ENCODE measurements around the gene CAMSAP1.

The CAMSAP1 gene

GRCh38 chr9:135774794-135775525 is 132.4 kb downstream of the CAMSAP1 start:
- DNase-seq (ENCODE audit: low read depth, low spot score), result no peak

DNA sequence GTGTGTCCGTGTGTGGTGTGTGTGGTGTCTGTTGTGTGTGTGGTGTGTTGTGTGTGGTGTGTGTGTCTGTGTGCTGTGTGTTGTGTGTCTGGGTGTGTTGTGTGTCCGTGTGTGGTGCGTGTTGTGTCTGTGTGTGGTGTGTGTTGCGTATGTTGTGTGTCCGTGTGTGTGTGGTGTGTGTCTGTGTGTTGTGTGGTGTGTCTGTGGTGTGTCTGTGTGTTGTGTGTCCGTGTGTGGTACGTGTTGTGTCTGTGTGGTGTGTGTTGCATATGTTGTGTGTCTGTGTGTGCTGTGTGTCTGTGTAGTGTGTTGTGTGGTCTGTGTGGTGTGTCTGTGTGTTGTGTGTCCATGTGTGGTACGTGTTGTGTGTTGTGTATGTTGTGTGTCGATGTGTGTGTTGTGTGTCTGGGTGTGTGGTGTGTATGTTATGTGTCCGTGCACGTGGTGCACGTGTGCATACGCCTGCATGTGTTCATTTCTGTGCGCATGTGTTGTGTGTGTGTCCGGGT is 133.1 kb downstream of the CAMSAP1 start:
- DNase-seq (ENCODE audit: low read depth, low spot score), result no peak

- DNase-seq (ENCODE audit: low read depth, low spot score), result no peak
Observed at GRCh38 chr9:135773530-135774238, 133.7 kb downstream of the CAMSAP1 start.

DNA sequence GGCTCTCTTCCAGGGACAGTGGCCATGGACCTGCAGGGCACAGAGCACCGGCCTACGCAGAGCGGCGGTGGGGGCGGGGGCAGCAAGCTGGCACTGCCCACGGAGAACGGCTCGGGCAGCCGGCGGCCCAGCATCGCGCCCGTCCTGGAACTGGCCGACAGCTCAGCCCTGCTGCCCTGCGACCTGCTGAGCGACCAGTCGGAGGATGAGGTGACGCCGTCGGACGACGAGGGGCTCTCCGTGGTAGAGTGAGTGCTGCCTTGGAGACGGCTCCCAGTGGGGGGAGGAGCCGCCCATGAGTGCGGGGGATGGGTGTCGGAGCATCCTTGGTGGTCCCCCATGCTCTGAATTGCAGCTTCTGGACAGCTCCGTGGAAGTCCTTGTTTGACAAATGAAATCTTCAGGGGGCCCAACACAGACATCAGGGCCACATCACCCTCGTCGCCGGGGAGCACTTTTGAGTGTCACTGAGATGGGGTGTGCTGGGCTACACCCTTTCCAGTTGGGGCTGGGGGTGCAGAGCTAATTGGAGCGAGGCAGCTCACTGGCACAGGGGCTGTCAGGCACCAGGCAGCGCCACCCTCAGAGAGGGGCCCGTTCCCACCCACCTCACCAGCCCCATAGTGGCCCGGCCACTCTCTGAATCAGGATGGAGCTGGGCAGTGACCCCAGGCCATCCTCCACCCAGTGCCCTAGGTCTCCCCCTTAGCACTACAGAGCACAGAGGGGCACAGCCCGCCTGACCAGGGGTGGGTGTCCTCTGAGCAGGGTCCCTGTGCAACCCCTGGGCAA is 134.4 kb downstream of the CAMSAP1 start:
- no peak for DNase-seq (ENCODE audit: low read depth, low spot score)

DNA sequence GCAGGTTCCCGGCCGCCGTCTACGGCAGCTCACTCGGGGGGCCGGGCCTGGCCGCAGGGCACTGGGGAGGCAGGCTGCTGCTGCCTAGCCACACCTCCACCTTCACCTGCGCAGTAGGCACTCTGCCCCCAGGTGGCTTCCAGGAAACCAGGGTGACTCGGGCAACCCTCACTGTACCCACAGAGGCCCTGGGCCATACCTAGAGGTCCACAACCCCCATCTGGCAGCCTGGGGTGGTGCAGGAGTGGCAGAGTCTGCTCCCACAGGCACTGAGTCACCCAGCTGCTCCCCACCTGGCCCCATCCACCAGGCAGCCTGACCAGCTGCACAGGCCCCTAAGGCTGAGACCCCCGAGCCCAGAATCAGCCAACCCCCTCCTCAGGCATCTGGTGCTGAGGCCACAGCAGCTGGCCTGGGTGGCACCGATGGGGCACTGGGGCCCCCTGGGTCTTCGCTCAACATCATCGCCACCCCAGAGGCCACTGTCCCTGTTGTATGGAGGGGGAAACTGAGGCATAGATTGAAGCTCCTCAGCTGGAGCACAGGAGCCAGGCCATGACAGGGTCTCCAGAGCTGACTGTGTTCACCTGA is 135.2 kb downstream of the CAMSAP1 start:
- no peak for DNase-seq (ENCODE audit: low read depth, low spot score)

DNA sequence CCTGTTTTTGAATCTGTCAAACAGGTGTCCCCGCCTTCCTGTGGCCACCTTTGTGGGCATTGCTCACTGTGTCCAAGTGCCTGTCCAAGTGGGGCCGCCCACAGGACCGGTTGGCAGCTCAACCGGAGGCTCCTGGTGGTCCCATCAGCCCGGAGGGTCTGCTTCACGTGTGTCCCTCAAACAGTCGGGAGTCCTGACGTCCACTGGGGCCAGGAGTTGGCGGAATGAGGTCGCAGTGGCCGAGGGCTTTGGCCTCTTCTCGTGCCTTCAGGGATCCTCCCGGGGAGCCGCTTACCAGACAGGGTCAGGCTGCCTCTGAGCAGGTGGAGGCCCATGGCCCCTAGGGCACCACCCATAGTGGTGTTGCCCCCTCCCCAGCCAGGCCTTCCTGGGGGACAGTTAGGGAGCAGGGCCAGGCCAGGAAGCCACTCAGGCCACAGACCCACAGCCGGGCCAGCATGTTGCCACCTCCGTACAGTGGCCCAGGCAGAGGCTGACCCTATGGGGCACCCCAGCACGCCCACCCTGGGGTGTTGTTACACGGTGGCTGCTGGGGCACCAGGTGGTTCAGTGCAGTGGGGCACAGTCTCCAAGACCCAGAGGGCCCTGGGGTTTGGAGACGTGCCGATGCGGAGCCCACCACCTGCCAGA is 135.8 kb downstream of the CAMSAP1 start:
- no peak for DNase-seq (ENCODE audit: low read depth, low spot score)

- no peak for DNase-seq (ENCODE audit: low read depth, low spot score)
Observed at GRCh38 chr9:135770771-135771170, 136.6 kb downstream of the CAMSAP1 start.

- DNase-seq (ENCODE audit: low read depth, low spot score), result no peak
Observed at GRCh38 chr9:135770203-135770535, 137.2 kb downstream of the CAMSAP1 start.

DNA sequence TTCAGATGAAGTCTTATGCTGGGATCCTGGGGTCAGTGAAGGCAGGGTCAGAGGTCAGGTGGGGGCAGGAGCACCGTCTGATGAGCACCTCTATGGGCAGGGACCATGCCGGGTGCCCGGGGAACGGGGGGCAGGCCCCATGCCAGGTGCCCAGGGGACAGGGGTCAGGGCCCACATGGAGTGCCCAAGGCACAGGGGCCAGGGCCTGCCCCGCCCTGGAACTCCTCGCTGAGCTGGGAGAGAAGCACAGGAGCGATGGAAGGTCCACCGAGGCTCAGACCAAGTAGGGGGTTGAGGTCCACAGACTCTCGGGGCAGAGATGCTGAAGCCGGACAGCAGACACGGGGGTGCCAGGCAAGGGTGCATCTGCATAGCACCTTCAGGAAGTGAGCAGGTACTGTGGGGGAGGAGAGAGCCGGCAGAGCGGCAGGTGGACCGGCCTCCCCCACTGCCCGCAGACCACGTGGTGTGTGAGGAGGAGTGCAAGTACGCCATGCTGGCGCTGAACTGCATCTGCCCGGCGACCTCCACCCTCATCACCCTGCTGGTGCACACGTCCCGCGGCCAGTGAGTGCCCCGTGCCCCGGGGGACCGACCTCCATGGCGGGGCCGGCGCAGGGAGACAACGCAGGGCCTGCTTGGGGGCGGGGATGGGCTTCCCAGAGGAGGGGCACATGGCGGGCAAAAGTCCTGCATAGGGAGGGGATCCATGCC is 137.7 kb downstream of the CAMSAP1 start:
- no peak for DNase-seq (ENCODE audit: low read depth, low spot score)

GRCh38 chr9:135768516-135769218 is 138.7 kb downstream of the CAMSAP1 start:
- no peak for DNase-seq (ENCODE audit: low read depth, low spot score)

GRCh38 chr9:135766707-135767106 is 140.6 kb downstream of the CAMSAP1 start:
- no peak for DNase-seq (ENCODE audit: low read depth, low spot score)

GRCh38 chr9:135766251-135766650 is 141.1 kb downstream of the CAMSAP1 start:
- DNase-seq (ENCODE audit: low read depth, low spot score), result no peak

- DNase-seq (ENCODE audit: low read depth, low spot score), result no peak
Observed at GRCh38 chr9:135765416-135765815, 141.9 kb downstream of the CAMSAP1 start.

DNA sequence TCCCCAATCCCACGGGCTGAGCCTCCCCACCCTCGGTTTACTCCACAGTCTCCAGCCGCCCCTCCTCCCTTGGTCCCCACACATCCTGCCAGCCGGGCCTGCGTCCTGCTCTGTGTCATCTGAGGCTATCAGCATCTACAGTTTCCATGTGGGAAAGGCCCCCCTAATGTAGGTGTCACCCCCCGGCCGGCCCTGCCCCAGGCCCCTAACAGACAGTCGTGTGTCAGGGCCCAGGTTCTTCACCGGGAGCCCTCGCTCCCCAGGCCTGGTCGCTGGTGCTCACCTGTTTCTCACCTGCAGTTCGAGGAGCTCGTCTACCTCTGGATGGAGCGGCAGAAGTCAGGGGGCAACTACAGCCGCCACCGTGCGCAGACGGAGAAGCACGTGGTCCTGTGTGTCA is 142.6 kb downstream of the CAMSAP1 start:
- no peak for DNase-seq (ENCODE audit: low read depth, low spot score)

DNA sequence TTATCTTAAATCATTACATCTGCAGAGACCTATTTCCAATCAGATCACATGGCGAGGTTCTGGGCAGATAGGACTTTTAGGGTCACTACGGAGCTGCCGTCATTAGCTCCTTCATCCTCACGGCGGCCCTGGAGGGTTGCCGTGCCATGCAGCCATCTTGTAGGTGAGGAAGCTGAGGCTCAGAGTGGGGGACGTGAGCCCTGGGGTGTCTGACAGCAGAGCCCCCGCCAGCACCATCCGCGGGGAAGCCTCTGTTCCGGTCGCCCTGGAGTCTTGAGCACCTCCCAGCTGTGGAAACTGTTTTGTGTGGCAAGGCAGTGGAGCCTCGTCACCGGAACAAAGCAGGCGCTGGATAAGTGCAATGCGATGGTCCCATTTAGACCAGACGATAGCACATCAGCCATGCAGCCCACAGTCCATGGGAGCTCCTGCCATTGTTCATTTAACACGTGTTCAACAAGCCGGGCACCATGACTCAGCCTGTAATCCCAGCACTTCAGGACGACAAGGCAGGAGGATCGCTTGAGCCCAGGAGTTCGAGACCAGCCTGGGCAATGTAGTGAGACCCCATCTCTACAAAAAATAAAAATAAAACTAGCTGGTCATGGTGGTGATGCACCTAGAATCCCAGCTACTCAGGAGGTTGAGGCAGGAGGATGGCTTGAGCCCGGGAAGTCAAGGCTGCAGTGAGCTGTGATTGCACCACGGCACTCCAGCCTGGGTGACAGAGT is 143.5 kb downstream of the CAMSAP1 start:
- no peak for DNase-seq (ENCODE audit: low read depth, low spot score)

- no peak for DNase-seq (ENCODE audit: low read depth, low spot score)
Observed at GRCh38 chr9:135762921-135763320, 144.4 kb downstream of the CAMSAP1 start.

GRCh38 chr9:135761845-135762168 is 145.5 kb downstream of the CAMSAP1 start:
- DNase-seq (ENCODE audit: low read depth, low spot score), result no peak

- no peak for DNase-seq (ENCODE audit: low read depth, low spot score)
Observed at GRCh38 chr9:135761150-135761844, 146.0 kb downstream of the CAMSAP1 start.

DNA sequence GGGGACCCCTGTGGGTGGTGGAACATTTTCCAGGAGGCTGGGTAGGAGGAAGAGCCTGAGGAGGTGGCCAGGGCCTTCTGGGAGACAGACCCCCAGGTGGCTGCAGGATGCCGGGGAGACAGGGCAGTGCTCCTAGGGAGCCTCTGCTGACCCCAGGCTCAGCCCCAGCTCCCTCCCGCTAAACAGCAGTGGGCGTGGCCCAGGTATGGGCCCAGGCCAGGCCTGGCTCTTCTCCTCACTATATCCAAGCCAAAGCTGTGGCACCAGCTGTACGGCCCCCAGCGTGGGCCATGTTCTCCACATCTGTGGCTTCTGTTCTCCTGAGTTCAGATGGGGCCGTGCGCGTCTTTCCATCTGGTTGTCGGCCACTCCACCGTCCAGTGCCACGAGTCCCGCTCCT is 146.9 kb downstream of the CAMSAP1 start:
- DNase-seq (ENCODE audit: low read depth, low spot score), result no peak
